Measurements from ENCODE around the gene AGBL1.

GRCh38 chr15:86089422-86089821, 9.8 kb downstream of the AGBL1 start:
- TF ChIP-seq EZH2 (IDR thresholded peaks at IDR 0.05; ENCODE audit: borderline replicate concordance, low read depth, low read length, severe bottlenecking): no peak
- TF ChIP-seq CTCF (IDR thresholded peaks at IDR 0.05; ENCODE audit: borderline replicate concordance, extremely low read depth, low read length, poor library complexity, severe bottlenecking): no peak

All from DND-41 (cell line).